Stomach (tissue), 9 donors: Measurements from ENCODE around the gene HADHB. TPM values are rescaled to one million over a fixed set of nuclear protein-coding genes. Genes with fewer than 3 reads are reported as not detected.

Experiments used
- DNase-seq, 2 donors: peaks; one replicate each; pipeline versions ENCODE4 v3.0.0 to v3.0.0-alpha.2; 2013 to 2019
- H3K27ac ChIP-seq, 5 donors: fragments of 200-600 bp in 4 of 5; sonication (generic) in 4 of 5; one replicate each; pipeline ENCODE4 v1.5.1; 2013 to 2019; ENCODE audit warnings: mild to moderate bottlenecking in 1 of 5, moderate library complexity in 1 of 5
- H3K27me3 ChIP-seq, 3 donors: fragments of 200-600 bp; sonication (generic); one replicate each; pipeline ENCODE4 v1.5.1; 2017 to 2019; ENCODE audit warnings: mixed run types in 1 of 3
- H3K36me3 ChIP-seq, 4 donors: fragments of 200-600 bp; sonication (generic); 1 replicate in 3 of 4; 2 replicates in 1 of 4; pipeline ENCODE4 v1.5.1; 2016 to 2019
- H3K4me1 ChIP-seq, 4 donors: fragments of 200-600 bp; sonication (generic); one replicate each; pipeline ENCODE4 v1.5.1; 2016 to 2019
- H3K4me3 ChIP-seq, 4 donors: fragments of 200-600 bp; sonication (generic) in 3 of 4; one replicate each; pipeline ENCODE4 v1.5.1; 2016 to 2019; ENCODE audit warnings: mild to moderate bottlenecking in 1 of 4
- H3K9me3 ChIP-seq, 4 donors: fragments of 200-600 bp; sonication (generic); one replicate each; pipeline ENCODE4 v1.5.1; 2016 to 2019
- CTCF ChIP-seq, 7 experiments: fragments of 450-650 bp in 4 of 7; fragments of 200-600 bp in 3 of 7; sonication (generic) in 3 of 7; IDR thresholded peaks; one replicate each; pipeline ENCODE4 v1.5.1; 2016 to 2019; ENCODE audit warnings: antibody characterized with exemption in 7 of 7, control low read depth in 2 of 7, mild to moderate bottlenecking in 1 of 7
- EP300 ChIP-seq: sonication (generic); formaldehyde crosslinking; IDR thresholded peaks from one replicate; pipeline ENCODE4 v1.6.1; 2017; ENCODE audit warnings: antibody characterized with exemption
- POLR2A ChIP-seq, 4 donors: fragments of 450-650 bp; IDR thresholded peaks; one replicate each; pipeline ENCODE4 v1.6.1; 2016; ENCODE audit warnings: antibody characterized with exemption in 4 of 4, control low read depth in 2 of 4, mild to moderate bottlenecking in 1 of 4, moderate library complexity in 1 of 4
- POLR2AphosphoS5 ChIP-seq, 3 donors: sonication (generic); formaldehyde crosslinking; IDR thresholded peaks; one replicate each; pipeline ENCODE4 v1.6.1; 2016; ENCODE audit warnings: antibody characterized with exemption in 3 of 3
- WGBS, 5 donors: extraction: QIAGEN DNeasy Blood & Tissue Kit in 3 of 5; methylation state at CpG; one replicate each; pipeline versions ENCODE4 v1.1.5 to v1.1.7; 2013 to 2018; 5-methylcytosine and 5-hydroxymethylcytosine counted together
- intact Hi-C: fragments of 100-400 bp; cut with DNase I; formaldehyde crosslinking; loops from one replicate; pipeline ENCODE4 v1.15.1; 2023; ENCODE audit warnings: low total_unique reads
- polyA plus RNA-seq, 3 donors: library from polyadenylated mRNA; stranded (reverse); fragments of 200-250 nt; gene quantifications; one replicate each; pipeline ENCODE4 v1.2.3, GENCODE V29; 2013
- total RNA-seq, 5 donors: library from RNA; depleted of rRNA; stranded (reverse); fragments of >200 nt; gene quantifications; one replicate each; pipeline versions ENCODE4 v1.1.0 to v1.2.3, GENCODE V29; 2014 to 2016
- donor health status: healthy with polysubstance abuse.
- donor health status: Bipolar disorder and iron deficiency.
- donor health status: healthy.

HADHB gene
- total and polyA plus RNA-seq, 8 donors = 70.4 to 178 (median 91.4) TPM

DNA sequence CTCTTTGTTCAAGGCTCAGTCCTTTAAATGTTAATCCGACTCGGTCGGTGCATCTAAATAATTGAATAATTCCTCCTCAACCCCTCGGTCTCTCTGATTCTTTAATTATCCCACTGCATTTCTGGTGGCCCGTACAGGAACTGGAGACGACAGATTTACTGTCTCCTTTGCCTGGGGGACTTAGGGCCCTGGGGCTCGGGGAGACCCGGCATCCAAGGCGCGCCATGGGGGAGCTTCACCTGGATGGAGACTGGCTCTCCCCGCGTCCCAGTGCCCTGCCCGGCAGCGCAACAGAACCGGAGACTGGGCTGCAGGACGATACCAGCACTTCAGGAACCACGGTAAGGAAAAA lies 53.5 kb downstream of the HADHB start:
- H3K36me3 ChIP-seq = no peaks in the 10 kb centered on the region
- WGBS, 5 donors = 27 to 56% (median 45%) methylated on average over 17 of the region's 17 CpGs
- intact Hi-C loops = no loop called here
- no peak for DNase-seq
- TF ChIP-seq POLR2A (IDR thresholded peaks at IDR 0.05) (no peak), EP300 (no peak), CTCF (IDR thresholded peaks at IDR 0.05) (no peak), POLR2AphosphoS5 (IDR thresholded peaks at IDR 0.05) (no peak)
- H3K27me3 ChIP-seq = no peaks in the 10 kb centered on the region
- peak overlapping the region; percentile 80 to 93 (median 90) for H3K27ac ChIP-seq
- peak overlapping the region; percentile 51 to 60 (median 54) for H3K4me3 ChIP-seq
- peaks cover 8 to 31% (median 22%) of the 10 kb centered on the region in 4 donors for H3K4me1 ChIP-seq
- no peaks in the 10 kb centered on the region for H3K9me3 ChIP-seq

DNA sequence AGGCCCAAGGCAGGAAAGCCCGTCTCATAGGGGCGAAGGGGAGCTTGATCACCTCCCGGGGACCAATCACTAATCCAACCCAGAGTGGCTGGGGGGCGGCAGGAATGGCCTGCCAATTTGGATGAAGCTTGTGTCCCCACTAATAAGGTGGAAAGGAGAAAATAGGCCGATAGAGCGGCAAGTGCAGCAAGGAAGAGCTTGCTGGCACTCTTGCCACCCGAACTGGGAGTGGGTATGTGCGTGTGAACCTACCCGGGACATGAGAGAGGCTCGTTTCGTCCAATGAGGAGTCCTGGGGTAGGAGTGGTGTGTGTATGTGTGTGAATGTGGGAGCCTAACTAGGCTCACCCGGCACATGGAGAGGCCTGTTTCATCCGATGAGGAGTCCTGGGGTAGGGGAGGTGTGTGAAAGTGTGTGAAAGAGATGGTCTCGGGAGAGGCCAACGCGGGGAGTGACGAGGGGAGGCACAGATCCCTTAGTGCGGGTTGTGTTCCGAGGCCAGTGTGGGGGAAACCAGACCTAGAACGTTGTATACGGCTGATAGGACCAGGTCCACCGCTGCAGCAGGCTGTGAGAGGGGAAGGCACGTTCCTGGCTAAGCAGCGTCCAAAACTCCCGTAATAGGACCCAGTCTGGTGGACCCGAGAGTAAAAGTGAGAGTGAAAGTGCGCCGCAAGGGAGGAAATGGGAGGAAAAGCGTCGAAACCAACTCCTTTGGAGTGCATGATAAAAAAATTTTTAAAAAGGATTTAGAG lies 54.1 kb downstream of the HADHB start:
- Histone ChIP-seq H3K27ac (peak overlapping the region; percentile 80 to 93 (median 90)), H3K4me1 (peaks cover 8 to 32% (median 22%) of the 10 kb centered on the region in 4 donors), H3K27me3 (no peaks in the 10 kb centered on the region), H3K4me3 (peak overlapping the region; percentile 51 to 60 (median 54)), H3K36me3 (no peaks in the 10 kb centered on the region), H3K9me3 (no peaks in the 10 kb centered on the region)
- peak; percentile 69 to 73 for DNase-seq
- intact Hi-C loops = no loop called here
- 3 to 6% (median 5%) methylated on average over 30 of the region's 30 CpGs for WGBS, 5 donors
- TF ChIP-seq CTCF (IDR thresholded peaks at IDR 0.05) (no peak), POLR2AphosphoS5 (IDR thresholded peaks at IDR 0.05) (peak in 2 of 3 donors; percentile 47 to 49), POLR2A (IDR thresholded peaks at IDR 0.05) (peak in 1 of 4 donors; percentile 19), EP300 (no peak)

DNA sequence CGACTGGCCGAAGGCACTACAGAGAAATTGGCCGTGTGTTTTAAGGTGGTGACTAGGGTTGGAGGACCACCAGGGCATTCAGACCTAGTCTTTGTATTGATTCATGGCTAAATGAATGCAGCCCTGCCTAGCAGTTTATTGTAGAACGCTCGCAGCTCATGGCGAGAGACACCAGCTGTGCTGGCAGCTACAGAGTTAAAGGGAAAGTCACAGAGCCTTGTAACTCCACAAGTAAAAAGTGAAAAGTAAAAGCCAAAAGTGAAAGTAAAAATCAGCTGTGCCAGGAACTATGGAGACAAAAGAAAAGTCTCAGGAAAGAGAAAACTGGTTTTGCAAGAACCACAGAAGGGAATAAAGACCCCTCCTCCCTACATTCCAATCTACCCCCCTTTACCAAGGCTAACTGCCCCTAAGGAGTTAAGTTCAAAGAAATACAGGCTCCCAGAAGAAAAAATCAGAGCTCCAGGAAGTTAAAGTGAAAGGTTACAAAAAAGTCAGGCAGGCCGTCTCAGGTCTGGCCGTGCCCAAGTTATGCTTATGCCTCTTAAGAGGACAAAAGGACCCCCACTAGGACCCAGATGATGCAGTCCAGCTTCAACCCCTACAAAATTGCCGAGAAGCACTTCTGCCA lies 54.8 kb downstream of the HADHB start:
- Histone ChIP-seq H3K27ac (peak overlapping the region; percentile 80 to 93 (median 90)), H3K4me1 (peaks cover 8 to 32% (median 22%) of the 10 kb centered on the region in 4 donors), H3K4me3 (peak overlapping the region; percentile 51 to 60 (median 54)), H3K27me3 (no peaks in the 10 kb centered on the region), H3K36me3 (no peaks in the 10 kb centered on the region), H3K9me3 (no peaks in the 10 kb centered on the region)
- TF ChIP-seq POLR2A (IDR thresholded peaks at IDR 0.05) (no peak), EP300 (no peak), POLR2AphosphoS5 (IDR thresholded peaks at IDR 0.05) (no peak), CTCF (IDR thresholded peaks at IDR 0.05) (no peak)
- intact Hi-C loops = no loop called here
- DNase-seq = peak; percentile 41 to 86
- 1 to 6% (median 2%) methylated on average over 9 of the region's 9 CpGs for WGBS, 5 donors

DNA sequence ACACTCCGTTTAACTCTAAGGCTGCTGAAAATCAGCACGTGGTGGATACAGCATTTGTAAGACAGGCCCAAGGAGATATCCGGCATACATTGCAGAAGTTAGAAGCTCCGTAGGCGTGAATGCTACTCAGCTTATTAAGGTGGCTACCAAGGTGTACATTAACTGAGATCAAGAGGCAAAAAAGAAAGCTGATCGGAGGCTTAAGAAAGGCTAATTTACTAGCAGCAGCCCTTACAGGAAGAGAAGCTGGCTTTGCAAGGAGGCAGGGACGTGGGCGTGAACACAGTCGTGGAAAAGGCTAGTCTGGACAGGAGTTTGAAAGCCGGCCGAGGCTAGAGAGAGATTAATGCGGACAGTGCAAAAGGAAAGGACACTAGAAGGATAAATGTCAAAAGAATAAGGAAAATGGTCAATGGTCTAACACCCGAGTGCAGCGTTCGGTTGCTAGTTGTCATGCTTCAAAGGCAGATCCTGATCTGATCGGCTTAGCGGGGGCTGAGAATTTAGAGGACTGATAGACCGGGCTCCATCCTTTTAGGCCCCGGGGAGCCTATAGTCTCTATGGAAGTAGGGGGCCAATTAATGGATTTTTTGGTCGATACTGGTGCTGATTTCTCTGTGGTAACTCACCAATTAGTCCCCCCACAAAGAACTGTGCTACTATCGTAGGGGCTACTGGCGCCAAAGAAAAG lies 55.6 kb downstream of the HADHB start:
- H3K4me3 ChIP-seq = peak overlapping the region; percentile 51 to 60 (median 54)
- peak overlapping the region; percentile 70 to 93 (median 90) for H3K27ac ChIP-seq
- 36 to 39% (median 38%) methylated on average over 22 of the region's 22 CpGs for WGBS, 5 donors
- DNase-seq = peak; percentile 60 to 69
- no peaks in the 10 kb centered on the region for H3K27me3 ChIP-seq
- no peaks in the 10 kb centered on the region for H3K9me3 ChIP-seq
- peaks cover 8 to 32% (median 22%) of the 10 kb centered on the region in 4 donors for H3K4me1 ChIP-seq
- no peaks in the 10 kb centered on the region for H3K36me3 ChIP-seq
- intact Hi-C loops = no loop called here
- TF ChIP-seq EP300 = no peak
- no peak for TF ChIP-seq POLR2AphosphoS5 (IDR thresholded peaks at IDR 0.05)
- no peak for TF ChIP-seq CTCF (IDR thresholded peaks at IDR 0.05)
- TF ChIP-seq POLR2A (IDR thresholded peaks at IDR 0.05) = no peak
